Suprapubic skin (tissue), 4 donors: ENCODE measurements around the gene ACAA2.

ENCODE experiments used
- CTCF ChIP-seq, 2 donors: fragments of 200-600 bp in 1 of 2; fragments of 450-650 bp in 1 of 2; sonication (generic) in 1 of 2; IDR thresholded peaks; one replicate each; pipeline ENCODE4 v1.5.1; 2016 to 2019; ENCODE audit warnings: antibody characterized with exemption in 2 of 2, mild to moderate bottlenecking in 1 of 2, moderate library complexity in 1 of 2
- EP300 ChIP-seq: sonication (generic); formaldehyde crosslinking; IDR thresholded peaks from one replicate; pipeline ENCODE4 v1.6.1; 2017; ENCODE audit warnings: antibody characterized with exemption
- POLR2A ChIP-seq, 2 donors: fragments of 450-650 bp; IDR thresholded peaks; one replicate each; pipeline ENCODE4 v1.6.1; 2017; ENCODE audit warnings: antibody characterized with exemption in 2 of 2, mild to moderate bottlenecking in 2 of 2, moderate library complexity in 2 of 2
- POLR2AphosphoS5 ChIP-seq, 3 donors: sonication (generic); formaldehyde crosslinking; IDR thresholded peaks; one replicate each; pipeline ENCODE4 v1.6.1; 2017; ENCODE audit warnings: antibody characterized with exemption in 3 of 3

GRCh38 chr18:49755489-49755888 lies 57.8 kb downstream of the ACAA2 start:
- TF ChIP-seq CTCF (IDR thresholded peaks at IDR 0.05) (no peak), POLR2AphosphoS5 (IDR thresholded peaks at IDR 0.05) (no peak), POLR2A (IDR thresholded peaks at IDR 0.05) (no peak), EP300 (no peak)
